Upper lobe of right lung (tissue), 1 donor: Measurements from ENCODE around the gene HMMR. TPM values are rescaled to one million over a fixed set of nuclear protein-coding genes. Genes with fewer than 3 reads are reported as not detected.
A peak's percentile ranks its signal among the peaks of the same experiment; 100 is the strongest.

Source experiments
- ATAC-seq: fragments of 200-7000 bp; cut with Tn5 transposase; one replicate; pipeline ENCODE4 v1.9.1; 2020; ENCODE audit warnings: mild to moderate bottlenecking, moderate library complexity
- DNase-seq: peaks from one replicate; pipeline ENCODE4 v3.0.0-alpha.2; 2020
- H3K27ac ChIP-seq: fragments of 200-600 bp; one replicate; pipeline ENCODE4 v1.8.0; 2022
- H3K27me3 ChIP-seq: fragments of 200-600 bp; one replicate; pipeline ENCODE4 v1.8.0; 2022; ENCODE audit warnings: mild to moderate bottlenecking
- H3K36me3 ChIP-seq: fragments of 200-600 bp; one replicate; pipeline ENCODE4 v1.8.0; 2022
- H3K4me1 ChIP-seq: fragments of 200-600 bp; one replicate; pipeline ENCODE4 v1.8.0; 2022
- H3K4me3 ChIP-seq: fragments of 200-600 bp; one replicate; pipeline ENCODE4 v1.8.0; 2022; ENCODE audit warnings: mild to moderate bottlenecking
- H3K9me3 ChIP-seq: fragments of 200-600 bp; one replicate; pipeline ENCODE4 v1.8.0; 2022
- intact Hi-C: fragments of 100-400 bp; cut with DNase I; formaldehyde crosslinking; loops from one replicate; pipeline ENCODE4 v1.11.0; 2022
- total RNA-seq: library from RNA; stranded (reverse); fragmentation: NEBNext Ultra II Directional; extraction: Animal tissue kit (Norgen Biotek cat#: 25700); gene quantifications from one replicate; pipeline ENCODE4 v1.2.1, GENCODE V29; 2021
- TF ChIP-seq, protein P1 (sequence below): fragments of 200-600 bp; IDR thresholded peaks from one replicate; pipeline ENCODE4 v1.8.0; 2022; ENCODE audit warnings: antibody characterized with exemption
- donor health status: DM: no; HTN: yes; CAD: no; lungs with severe emphysema.

The HMMR gene
- total RNA-seq, 1 donor from 2014 or later, result 1.6 TPM

DNA sequence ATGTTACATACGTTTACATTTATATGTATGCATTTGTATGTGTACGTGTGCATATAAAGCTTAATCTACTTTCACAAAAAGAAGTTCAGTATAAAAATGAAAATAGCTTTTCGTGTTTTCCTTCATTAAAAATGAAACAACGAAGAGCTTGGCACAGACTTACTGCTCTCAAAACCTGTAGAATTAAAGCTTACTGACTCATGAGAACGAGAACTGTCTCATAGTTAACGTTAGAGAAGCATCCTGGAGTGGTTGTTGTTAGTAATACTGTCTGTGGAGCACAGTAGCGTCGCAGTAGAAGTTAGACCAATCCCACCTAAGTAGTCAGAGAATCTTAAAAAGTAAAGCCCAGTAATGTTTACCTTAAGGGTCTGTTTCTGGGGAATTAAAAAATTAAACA is 46.3 kb downstream of the HMMR start:
- DNase-seq (no peak), ATAC-seq (no peak)
- H3K27me3 ChIP-seq, result no peaks in the 10 kb centered on the region
- TF ChIP-seq, protein P1, sequence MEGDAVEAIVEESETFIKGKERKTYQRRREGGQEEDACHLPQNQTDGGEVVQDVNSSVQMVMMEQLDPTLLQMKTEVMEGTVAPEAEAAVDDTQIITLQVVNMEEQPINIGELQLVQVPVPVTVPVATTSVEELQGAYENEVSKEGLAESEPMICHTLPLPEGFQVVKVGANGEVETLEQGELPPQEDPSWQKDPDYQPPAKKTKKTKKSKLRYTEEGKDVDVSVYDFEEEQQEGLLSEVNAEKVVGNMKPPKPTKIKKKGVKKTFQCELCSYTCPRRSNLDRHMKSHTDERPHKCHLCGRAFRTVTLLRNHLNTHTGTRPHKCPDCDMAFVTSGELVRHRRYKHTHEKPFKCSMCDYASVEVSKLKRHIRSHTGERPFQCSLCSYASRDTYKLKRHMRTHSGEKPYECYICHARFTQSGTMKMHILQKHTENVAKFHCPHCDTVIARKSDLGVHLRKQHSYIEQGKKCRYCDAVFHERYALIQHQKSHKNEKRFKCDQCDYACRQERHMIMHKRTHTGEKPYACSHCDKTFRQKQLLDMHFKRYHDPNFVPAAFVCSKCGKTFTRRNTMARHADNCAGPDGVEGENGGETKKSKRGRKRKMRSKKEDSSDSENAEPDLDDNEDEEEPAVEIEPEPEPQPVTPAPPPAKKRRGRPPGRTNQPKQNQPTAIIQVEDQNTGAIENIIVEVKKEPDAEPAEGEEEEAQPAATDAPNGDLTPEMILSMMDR, result no peak
- H3K27ac ChIP-seq, result peak overlapping the region; percentile 99
- peaks cover 33% of the 10 kb centered on the region for H3K4me1 ChIP-seq
- H3K9me3 ChIP-seq, result no peaks in the 10 kb centered on the region
- peaks cover 2% of the 10 kb centered on the region for H3K36me3 ChIP-seq
- peak overlapping the region; percentile 74 for H3K4me3 ChIP-seq
- intact Hi-C loops, result no loop called here

DNA sequence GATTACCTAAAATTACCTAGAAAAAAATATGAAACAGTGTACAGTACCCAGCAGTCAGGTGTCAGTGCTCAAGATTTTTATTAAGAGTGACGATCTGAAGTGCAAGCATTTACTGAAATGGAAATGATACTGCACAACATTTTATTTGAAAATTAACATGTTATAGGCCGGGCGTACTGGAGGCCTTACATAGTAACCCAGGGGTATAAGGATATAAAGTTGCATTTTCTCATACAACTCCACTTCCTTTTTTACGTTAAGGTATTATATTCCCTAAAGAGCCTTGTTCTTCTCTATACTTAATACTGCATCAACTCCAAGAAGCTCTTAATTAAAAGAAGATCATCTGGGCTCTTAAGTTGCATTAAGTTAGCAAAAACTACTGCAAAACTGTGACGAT is 48.3 kb downstream of the HMMR start:
- ATAC-seq (no peak), DNase-seq (no peak)
- Histone ChIP-seq H3K27ac (peak overlapping the region; percentile 8), H3K4me3 (peak overlapping the region; percentile 25), H3K4me1 (peaks cover 29% of the 10 kb centered on the region), H3K9me3 (no peaks in the 10 kb centered on the region), H3K36me3 (peaks cover 22% of the 10 kb centered on the region), H3K27me3 (no peaks in the 10 kb centered on the region)
- TF ChIP-seq, protein P1, result no peak
- intact Hi-C loops, result no loop called here

DNA sequence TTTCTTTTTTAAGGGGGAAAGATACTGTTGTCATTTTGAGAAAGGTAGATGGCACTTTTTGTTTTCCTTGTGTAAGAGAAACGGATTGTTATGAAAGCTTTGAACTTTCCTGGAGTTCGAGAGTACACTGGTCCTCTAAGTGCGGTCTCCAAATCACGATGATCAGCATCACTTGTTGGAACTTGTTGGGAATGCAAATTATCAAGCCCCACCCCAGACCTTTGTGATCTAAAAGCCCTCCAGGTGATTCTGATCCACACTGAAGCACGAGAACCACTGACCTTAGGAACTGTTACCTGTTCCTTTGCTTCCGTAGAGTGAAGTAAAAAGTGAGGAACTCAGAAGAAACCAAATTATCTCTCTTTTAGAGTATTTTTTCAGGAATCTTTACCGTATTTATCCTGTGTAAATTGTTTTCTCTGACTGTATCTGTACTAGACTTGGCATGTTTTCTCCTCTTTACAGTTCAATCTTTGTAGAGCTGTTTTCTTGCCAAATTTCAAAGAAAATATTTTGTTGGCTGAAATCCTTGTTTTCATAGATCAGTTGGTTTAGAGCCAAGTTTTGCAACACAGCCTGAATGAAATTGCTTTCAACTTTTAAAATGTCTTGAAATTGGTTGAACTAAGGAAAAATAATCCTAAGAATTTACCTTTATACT is 49.0 kb downstream of the HMMR start:
- Histone ChIP-seq H3K27me3 (no peaks in the 10 kb centered on the region), H3K9me3 (no peaks in the 10 kb centered on the region), H3K27ac (peak overlapping the region; percentile 8), H3K36me3 (peaks cover 29% of the 10 kb centered on the region), H3K4me3 (peak overlapping the region; percentile 25), H3K4me1 (peaks cover 29% of the 10 kb centered on the region)
- no peak for DNase-seq
- intact Hi-C loops, result no loop called here
- ATAC-seq, result no peak
- TF ChIP-seq, protein P1, result no peak

DNA sequence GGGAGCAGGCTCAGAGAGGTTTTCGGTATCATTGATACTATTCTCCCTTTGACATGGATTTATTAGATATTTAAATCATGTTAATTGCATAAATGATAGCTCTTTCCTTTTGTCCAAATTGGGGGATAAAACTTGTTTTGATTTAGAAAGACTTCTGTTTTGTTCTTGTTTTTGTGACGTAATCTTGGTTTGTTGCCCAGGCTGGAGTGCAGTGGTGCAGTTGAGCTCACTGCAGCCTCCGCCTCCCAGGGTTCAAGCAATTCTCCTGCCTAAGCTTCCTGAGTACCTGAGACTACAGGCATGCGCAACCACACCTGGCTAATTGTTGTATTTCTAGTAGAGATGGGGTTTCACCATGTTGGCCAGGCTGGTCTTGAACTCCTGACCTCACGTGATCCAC is 52.1 kb downstream of the HMMR start:
- Histone ChIP-seq H3K4me3 (no peak overlapping the region), H3K27ac (no peak overlapping the region), H3K4me1 (peaks cover 29% of the 10 kb centered on the region), H3K27me3 (no peaks in the 10 kb centered on the region), H3K36me3 (peaks cover 60% of the 10 kb centered on the region), H3K9me3 (no peaks in the 10 kb centered on the region)
- ATAC-seq (no peak), DNase-seq (no peak)
- TF ChIP-seq, protein P1, result no peak
- intact Hi-C loops, result no loop called here

DNA sequence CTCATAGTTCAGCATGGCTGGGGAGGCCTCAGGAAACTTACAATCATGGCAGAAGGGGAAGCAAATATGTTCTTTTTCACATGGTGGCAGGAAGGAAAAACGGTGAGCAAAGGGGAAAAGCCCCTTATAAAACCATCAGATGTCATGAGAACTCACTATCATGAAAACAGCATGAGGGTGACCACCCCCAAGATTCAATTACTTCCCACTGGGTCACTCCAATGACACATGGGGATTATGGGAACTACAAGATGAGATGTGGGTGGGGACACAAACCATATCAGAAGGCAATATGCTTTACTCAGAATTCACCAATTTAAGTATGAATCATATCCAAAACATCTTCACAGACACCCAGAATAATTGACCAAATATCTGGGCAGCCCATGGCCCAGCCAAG is 64.7 kb downstream of the HMMR start:
- no peak for ATAC-seq
- Histone ChIP-seq H3K36me3 (peaks cover 9% of the 10 kb centered on the region), H3K27me3 (no peaks in the 10 kb centered on the region), H3K4me1 (no peaks in the 10 kb centered on the region), H3K9me3 (no peaks in the 10 kb centered on the region), H3K27ac (no peak overlapping the region), H3K4me3 (no peak overlapping the region)
- DNase-seq, result no peak
- TF ChIP-seq, protein P1, result no peak
- intact Hi-C loops, result no loop called here

DNA sequence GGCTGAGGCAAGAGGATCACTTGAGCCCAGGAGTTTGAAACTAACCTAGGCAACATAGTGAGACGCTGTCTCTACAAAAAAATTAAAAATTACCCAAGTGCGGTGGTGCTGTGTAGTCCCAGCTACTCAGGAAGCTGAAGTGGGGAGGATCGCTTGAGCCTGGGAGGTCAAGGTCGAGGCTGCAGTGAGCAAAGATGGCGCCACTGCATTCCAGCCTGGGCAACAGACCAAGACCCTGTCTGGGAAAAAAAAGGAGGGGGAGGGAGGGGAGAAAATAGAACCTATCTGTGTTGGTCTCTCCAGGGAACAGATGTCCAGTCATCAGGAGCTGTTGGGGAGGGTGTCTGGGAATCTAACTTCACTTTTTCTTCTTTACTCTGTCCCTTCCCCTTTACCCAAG is 69.3 kb downstream of the HMMR start:
- ATAC-seq (no peak), DNase-seq (no peak)
- intact Hi-C loops, result no loop called here
- Histone ChIP-seq H3K36me3 (no peaks in the 10 kb centered on the region), H3K4me3 (no peak overlapping the region), H3K27me3 (no peaks in the 10 kb centered on the region), H3K4me1 (no peaks in the 10 kb centered on the region), H3K27ac (no peak overlapping the region), H3K9me3 (no peaks in the 10 kb centered on the region)
- TF ChIP-seq, protein P1, result no peak
